ENCODE measurements around the gene TTC28.
A peak's percentile ranks its signal among the peaks of the same experiment; 100 is the strongest.
"Not testable (repeated sequence)": the region's sequence is repeated elsewhere in the genome, so short reads cannot be mapped to it uniquely, and the experiment has no call there.

The TTC28 gene

DNA sequence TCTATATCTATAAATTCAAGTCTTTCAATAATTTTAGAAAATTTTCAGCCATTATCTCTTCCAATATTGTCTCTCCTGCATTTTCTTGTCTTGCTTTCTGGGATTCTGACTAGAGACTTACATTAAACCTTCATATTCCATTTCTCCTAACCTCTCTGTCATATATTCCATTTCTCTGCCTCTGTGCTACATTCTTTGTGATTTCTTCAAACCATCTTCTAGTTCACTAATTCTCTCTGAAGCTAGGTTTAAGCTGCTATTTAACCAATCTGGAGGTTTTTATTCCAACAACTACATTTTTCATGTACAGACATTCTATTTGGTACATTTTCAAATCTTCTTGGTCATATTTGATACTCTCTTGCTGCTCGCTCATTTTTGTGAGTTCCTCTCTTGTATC, 122.5 kb downstream of the TTC28 start:
- DNase-seq (ENCODE audit: low read depth), result no peak

DNA sequence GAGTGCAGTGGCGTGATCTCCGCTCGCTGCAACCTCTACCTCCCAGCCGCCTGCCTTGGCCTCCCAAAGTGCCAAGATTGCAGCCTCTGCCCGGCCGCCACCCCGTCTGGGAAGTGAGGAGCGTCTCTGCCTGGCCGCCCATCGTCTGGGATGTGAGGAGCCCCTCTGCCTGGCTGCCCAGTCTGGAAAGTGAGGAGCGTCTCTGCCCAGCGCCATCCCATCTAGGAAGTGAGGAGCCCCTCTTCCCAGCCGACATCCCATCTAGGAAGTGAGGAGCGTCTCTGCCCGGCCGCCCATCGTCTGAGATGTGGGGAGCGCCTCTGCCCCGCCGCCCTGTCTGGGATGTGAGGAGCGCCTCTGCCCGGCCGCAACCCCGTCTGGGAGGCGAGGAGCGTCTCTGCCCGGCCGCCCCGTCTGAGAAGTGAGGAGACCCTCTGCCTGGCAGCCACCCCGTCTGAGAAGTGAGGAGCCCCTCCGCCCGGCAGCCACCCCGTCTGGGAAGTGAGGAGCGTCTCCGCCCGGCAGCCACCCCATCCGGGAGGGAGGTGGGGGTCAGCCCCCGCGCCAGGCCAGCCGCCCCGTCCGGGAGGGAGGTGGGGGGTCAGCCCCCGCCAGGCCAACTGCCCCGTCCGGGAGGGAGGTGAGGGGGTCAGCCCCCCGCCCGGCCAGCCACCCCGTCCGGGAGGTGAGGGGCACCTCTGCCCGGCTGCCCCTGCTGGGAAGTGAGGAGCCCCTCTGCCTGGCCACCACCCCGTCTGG, 126.4 kb downstream of the TTC28 start:
- DNase-seq (ENCODE audit: low read depth), result not testable (repeated sequence)

DNA sequence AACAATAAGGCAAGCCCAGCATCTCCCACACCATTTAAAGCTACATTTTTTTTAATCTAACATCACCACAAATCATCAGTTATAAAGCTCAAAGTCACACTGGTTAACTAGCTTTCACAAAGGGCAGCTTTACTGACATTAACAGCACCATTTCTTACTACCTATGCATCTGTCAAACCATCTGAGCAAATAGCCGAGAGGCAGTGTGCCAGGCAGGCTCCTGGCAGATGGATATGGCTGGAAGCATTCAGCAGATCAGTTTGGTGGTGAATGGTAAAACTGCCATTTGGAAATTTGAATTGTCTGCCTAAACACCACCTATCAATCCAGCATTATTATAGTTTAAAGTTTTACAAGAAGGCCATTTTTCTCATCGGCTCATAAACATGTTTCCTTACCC, 131.2 kb downstream of the TTC28 start:
- DNase-seq (ENCODE audit: low read depth), result no peak

DNA sequence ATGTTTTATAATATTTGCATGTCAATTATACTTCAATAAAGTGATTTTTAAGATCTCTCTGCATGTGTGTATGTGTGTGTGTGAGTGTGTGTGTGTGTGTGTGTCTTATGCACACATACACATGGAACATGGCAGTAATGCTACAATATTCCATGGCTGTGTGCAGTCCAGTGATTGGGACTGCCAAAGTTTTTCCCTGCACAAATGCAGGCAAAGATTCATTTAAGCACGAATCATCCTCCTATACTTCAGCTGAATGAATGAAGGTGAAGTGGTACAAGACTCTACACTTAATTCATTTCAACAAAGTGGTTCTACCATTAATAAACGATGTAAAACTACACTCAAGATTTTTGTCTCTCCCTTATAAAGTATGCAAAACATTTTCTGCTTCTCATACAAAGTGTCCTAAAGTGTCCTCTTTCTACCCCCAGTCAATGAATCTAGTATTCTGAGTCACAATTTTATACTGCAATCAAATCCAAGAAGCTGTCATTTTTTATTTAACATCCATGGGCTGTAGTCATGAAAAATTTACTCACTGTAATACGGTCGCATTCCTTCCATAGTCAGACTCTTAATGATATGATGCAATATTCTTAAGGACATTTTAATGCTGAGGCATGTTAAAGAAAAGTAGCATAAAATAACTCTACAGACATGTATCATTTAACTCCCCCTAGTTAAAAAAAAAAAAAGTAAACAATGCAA, 132.4 kb downstream of the TTC28 start:
- DNase-seq (ENCODE audit: low read depth), result peak; percentile 54

DNA sequence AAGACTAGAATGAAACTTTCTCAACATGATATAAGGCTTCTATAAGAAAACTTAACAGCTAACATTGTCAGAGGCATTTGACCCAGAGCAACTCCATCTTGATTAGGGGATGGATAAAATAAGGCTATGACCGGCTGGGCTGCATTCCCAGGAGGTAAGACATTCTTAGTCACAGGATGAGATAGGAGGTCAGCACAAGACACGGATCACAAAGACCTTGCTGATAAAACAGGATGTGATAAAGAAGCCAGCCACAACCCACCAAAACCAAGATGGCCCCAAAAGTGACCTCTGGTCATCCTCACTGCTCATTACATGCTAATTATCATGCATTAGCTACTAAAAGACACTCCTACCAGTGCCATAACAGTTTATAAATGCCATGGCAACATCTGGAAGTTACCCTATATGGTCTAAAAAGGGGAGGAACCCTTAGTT, 135.2 kb downstream of the TTC28 start:
- no peak for DNase-seq (ENCODE audit: low read depth)

DNA sequence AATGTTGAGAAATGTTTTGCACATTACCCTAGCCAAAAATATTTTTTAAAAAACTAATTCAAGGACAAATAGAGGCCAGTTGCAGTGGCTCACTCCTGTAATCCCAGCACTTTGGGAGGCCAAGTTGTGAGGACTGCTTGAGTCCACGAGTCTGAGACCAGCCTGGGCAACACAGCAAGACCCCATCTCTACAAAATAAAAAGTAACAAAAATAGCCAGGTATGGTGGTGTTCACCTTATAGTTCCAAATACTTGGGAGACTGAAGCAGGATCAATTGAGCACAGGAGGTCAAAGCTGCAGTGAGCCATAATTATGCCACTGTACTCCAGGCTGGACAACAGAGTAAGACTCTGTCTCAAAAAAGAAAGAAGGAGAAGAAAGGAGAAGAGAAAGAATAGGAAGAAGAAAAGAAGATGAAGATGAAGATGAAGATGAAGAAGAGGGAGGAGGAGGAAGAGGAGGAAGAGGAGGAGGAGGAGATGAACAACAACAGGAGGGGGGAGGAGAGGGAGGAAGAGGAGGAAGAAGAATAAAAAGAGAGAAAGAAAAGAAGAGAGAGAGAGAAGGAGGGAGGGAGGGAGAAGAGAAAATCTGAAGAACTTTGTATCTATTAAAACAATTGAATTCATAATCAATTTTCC, 136.5 kb downstream of the TTC28 start:
- no peak for DNase-seq (ENCODE audit: low read depth)

DNA sequence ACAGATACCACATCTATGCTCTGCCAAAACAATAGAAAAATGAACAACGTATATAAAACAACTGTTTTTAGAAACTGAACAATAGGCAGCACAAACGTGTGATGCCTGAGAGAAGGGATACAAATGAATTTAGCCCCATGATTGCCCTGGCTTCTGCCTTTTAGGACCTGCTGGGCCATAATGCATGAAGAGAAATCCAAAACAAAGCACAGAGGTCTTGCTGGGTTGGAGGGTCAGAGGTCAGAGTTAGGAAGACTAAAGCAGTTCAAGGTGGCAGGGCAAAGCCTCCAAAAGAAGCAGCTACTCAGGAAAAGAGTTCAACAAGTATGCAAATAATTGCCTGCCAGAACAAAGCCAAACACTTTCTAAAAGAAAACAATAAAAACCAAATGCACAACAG, 138.5 kb downstream of the TTC28 start:
- DNase-seq (ENCODE audit: low read depth), result no peak

DNA sequence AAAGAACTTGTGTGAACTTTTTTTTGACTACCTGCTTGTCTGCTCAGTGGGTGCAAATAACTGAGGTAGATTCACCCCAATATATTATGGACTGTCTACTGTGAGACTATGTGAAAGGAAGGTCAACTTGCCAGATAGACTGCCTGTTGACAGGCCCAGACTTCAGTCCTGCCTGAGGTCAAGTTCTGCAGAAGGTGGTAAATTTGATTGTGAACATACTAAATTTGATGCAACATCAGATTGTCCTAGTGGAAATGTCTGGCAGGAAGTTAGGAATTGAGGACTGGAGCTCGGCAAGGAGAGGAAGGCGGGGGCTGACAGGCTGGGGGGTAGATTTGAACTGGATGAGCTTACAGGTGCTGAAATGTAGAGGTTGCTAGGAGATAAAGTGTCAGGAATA, 140.7 kb downstream of the TTC28 start:
- DNase-seq (ENCODE audit: low read depth), result no peak

DNA sequence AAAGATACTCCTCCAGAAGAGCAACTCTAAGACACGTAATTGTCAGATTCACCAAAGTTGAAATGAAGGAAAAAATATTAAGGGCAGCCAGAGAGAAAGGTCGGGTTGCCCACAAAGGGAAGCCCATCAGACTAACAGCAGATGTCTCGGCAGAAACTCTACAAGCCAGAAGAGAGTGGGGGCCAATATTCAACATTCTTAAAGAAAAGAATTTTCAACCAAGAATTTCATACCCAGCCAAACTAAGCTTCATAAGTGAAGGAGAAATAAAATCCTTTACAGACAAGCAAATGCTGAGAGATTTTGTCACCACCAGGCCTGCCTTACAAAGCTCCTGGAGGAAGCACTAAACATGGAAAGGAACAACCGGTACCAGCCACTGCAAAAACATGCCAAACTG, 149.1 kb downstream of the TTC28 start:
- DNase-seq (ENCODE audit: low read depth), result not testable (repeated sequence)

DNA sequence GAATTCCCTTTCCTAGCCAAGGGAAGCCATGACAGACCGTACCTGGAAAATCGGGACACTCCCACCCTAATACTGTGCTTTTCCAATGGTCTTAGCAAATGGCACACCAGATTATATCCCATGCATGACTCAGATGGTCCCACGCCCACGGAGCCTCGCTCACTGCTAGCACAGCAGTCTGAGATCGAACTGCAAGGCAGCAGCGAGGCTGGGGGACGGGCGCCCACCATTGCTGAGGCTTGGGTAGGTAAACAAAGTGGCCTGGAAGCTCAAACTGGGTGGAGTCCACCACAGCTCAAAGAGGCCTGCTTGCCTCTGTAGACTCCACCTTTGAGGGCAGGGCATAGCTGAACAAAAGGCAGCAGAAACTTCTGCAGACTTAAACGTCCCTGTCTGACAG, 150.5 kb downstream of the TTC28 start:
- not testable (repeated sequence) for DNase-seq (ENCODE audit: low read depth)

DNA sequence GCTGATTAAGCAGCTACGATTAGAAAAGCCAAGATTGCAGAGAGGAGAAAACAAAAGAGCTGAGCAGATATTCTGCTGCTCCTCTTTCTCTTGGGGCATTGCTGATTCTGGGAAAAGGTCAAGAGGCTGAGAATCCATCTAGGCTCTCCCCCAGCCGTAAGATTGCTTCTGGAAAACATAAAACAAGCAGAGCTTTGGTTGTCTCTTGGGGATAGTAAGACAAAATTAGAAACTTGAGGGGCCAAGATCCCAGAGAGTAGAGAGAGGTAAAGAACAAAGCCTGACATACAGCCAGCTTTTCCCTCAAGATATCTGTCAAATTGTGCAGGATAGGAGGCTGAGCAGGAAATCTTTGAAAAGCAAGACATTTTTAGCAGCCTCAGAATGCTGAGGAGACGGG, 158.2 kb downstream of the TTC28 start:
- DNase-seq (ENCODE audit: low read depth), result no peak

DNA sequence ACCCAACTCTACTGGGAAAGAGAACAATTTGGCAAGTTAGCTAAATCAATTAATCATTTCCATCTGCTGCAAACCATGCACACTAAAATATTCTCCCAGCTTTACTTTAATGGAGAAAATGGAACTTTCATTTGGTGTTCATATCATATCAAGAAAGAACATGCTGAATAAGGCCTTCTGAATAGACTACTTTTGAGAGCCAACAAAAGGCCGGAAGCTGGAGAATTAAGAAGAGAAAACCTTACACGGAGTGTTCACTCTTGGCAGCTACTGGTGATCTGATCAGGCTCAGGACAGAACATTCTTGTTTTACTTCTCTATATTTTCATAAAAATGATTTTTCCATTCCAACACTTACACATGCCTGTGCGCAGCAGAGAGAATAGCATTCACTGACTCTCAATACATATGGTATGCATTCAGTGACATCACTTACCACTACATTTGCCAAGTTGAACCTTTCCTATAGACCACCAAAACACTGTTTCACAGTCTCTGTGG, 165.3 kb downstream of the TTC28 start:
- no peak for DNase-seq (ENCODE audit: low read depth)

DNA sequence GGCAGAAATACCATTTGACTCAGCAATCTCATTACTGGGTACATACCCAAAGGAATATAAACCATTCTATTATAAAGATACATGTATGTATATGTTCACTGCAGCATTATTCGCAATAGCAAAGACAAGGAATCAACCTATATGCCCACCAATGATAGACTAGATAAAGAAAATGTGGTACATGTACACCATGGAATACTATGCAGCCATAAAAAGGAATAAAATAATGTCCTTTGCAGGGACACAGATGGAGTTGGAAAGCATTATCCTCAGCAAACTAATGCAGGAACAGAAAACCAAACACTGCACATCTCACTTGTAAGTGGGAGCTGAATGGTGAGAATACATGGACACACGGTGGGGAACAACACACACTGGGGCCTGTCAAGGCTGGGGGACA, 167.3 kb downstream of the TTC28 start:
- not testable (repeated sequence) for DNase-seq (ENCODE audit: low read depth)

DNA sequence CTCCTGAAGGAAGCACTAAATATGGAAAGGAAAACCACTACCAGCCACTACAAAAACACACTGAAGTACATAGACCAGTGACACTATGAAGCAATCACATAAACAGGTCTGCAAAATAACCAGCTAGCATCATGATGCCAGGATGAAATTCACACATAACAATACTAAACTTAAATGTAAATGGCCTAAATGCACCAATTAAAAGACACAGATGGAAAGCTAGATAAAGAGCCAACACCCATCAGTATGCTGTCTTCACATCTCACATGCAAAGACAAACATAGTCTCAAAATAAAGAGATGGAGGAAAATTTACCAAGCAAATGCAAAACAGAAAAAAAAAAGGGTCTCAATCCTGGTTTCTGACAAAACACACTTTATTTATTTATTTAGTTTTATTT, 171.7 kb downstream of the TTC28 start:
- DNase-seq (ENCODE audit: low read depth), result no peak

DNA sequence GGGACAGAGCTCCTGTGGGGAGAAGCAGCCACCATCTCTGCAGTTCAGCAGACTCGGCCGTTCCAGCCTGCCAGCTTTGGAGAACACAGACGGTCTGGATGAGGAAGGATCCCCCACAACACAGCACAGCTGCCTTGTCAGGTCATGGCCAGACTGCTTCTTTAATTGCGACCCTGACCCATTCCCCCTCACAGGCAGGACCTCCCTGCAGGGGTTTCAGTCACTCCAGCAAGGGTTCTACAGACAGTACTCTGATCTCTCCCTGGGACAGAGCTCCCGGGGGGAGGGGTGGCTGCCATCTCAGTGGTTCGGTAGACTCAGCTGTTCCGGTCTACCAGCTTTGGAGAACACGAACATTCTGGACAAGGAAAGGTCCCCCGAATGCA, 173.5 kb downstream of the TTC28 start:
- DNase-seq (ENCODE audit: low read depth), result no peak

DNA sequence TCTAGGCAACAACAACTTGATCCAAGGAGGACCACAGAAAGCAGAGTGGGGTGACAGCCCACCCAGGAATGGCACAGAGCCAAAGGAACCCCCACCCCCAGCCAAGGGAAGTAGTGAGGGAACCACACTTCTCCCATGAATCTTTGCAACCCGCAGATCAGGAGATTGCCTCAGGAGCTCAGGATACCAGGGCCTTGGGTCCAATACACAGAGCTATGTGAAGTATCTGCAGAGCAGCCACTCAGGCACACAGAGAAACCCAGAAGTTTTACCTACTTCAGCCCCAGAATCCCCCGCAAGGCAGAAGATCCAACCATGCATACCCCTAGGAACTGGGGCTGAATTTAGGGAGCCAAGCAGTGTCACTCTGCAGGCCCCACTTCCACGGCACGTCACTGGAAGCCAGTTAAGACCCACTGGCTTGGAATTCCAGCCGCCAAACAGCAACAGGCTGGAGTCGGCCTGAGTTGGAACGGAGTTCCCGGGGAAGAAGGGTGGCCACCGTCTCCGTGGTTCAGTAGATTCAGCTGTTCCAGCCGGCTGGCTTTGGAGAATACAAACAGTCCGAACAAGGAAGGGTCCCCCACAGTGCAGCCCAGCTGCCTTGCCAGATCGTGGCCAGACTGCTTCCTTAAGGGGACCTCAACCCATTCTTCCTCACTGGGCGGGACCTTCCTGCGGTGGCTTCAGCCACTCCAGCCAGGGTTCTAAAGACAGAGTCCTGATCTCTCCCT, 174.1 kb downstream of the TTC28 start:
- no peak for DNase-seq (ENCODE audit: low read depth)

DNA sequence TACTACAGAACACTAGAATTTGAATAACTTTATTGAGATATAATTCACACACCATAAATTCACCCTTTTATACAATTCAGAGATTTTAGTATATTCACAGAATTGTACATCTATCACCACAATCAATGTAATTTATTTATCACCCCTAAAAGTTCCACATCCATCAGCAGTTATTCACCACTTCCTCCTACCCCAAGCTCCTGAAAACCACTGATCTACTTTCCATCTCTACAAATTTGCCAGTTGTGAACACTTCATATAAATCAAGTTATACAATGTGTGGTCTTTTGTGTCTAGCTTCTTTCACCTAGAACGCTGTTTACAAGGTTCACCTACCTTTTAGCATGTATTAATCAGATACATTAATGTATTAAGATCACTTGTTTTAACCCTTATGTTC, 179.6 kb downstream of the TTC28 start:
- no peak for DNase-seq (ENCODE audit: low read depth)

DNA sequence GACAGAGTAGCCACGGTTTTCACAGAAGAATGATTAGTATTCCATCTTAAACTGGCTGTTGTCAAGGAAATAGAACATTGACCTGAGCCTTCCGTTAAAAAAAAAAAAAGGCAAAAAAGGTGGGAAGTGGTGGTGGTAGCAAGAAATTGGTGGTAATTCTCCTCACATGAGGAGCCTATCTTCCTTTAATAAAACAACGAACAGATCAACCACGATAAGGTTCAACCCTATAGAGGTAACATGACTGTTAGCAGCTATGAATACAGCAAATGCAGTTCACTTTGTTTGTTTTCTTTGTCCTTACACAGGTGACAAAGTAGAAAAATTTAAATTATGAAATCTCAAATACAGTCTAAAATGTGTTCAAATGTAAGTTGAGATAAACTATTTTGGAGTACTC, 181.6 kb downstream of the TTC28 start:
- DNase-seq (ENCODE audit: low read depth), result no peak

DNA sequence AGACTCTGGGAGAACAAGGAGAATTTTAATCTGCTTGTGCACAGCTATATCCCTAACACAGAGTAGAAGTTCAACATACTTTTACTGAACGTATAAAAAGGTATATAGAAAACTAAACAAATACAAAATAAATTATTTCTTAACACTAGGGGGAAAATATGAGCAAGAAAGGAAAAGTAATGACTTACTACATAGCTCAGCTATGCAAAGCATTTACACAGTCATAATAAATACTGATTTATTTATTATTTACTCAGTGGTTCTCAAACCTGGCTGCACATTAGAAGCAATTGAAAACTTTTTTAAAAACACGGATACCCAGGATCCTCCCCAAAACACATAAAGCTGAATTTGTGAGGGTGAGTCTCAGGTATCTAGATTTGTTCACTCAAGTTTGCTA, 182.5 kb downstream of the TTC28 start:
- DNase-seq (ENCODE audit: low read depth), result no peak

DNA sequence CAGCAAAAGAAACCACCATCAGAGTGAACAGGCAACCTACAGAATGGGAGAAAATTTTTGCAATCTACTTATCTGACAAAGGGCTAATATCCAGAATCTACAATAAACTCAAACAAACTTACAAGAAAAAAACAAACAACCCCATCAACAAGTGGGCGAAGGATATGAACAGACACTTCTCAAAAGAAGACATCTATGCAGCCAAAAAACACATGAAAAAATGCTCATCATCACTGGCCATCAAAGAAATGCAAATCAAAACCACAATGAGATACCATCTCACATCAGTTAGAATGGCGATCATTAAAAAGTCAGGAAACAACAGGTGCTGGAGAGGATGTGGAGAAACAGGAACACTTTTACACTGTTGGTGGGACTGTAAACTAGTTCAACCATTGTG, 188.4 kb downstream of the TTC28 start:
- not testable (repeated sequence) for DNase-seq (ENCODE audit: low read depth)

DNA sequence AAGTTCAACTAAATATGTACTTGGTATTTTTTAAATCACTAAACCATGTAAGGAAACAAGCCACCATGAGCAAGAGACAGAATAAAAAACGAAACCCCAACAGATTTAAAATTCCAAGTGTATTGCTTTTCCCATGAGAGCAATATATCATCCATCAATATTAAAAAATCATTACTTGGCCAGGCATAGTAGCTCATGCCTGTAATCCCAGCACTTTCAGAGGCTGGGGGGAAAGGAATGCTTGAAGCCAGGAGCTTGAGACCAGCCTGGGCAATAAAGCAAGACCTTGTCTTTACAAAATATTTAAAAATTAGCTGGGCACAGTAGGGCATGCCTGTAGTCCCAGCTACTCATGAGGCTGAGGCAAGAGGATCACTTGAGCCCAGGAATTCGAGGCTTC, 190.8 kb downstream of the TTC28 start:
- no peak for DNase-seq (ENCODE audit: low read depth)

DNA sequence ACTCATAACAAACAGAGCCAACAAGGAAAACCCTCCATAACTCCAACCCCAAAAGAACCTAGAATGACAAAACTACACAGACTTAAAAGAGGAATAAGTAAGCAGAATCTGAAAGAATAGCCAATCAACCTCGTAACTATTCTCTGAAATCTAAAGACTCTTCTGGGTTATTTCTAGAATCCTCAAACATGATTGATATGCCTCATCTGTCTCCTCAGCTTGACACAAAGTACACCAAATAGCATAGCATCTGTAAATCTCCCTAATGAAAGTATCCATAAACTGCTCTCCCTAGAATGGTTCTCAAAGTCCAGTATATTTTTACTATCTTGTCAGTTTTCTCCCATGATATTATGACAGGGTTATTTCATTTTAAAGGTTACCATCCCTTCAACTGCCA, 195.0 kb downstream of the TTC28 start:
- no peak for DNase-seq (ENCODE audit: low read depth)
